ENCODE measurements around the gene ADAM19.
A peak's percentile ranks its signal among the peaks of the same experiment; 100 is the strongest.

Gene ADAM19

GRCh38 chr5:157561110-157561509 is 14.5 kb downstream of the ADAM19 start:
- DNase-seq, result no peak

- DNase-seq, result no peak
Observed at GRCh38 chr5:157559301-157559700, 16.3 kb downstream of the ADAM19 start.

- no peak for DNase-seq
Observed at GRCh38 chr5:157558681-157559080, 16.9 kb downstream of the ADAM19 start.

- no peak for DNase-seq
Observed at GRCh38 chr5:157558041-157558595, 17.5 kb downstream of the ADAM19 start.

GRCh38 chr5:157556615-157557418 is 18.8 kb downstream of the ADAM19 start:
- DNase-seq, result no peak

GRCh38 chr5:157555037-157555640 is 20.4 kb downstream of the ADAM19 start:
- DNase-seq, result no peak

GRCh38 chr5:157554179-157555036 is 21.2 kb downstream of the ADAM19 start:
- DNase-seq, result no peak

GRCh38 chr5:157552650-157553049 is 22.9 kb downstream of the ADAM19 start:
- no peak for DNase-seq

GRCh38 chr5:157550663-157551062 is 24.9 kb downstream of the ADAM19 start:
- peak; percentile 34 for DNase-seq

GRCh38 chr5:157549954-157550549 is 25.5 kb downstream of the ADAM19 start:
- DNase-seq, result peak; percentile 37

- no peak for DNase-seq
Observed at GRCh38 chr5:157549283-157549629, 26.3 kb downstream of the ADAM19 start.

GRCh38 chr5:157548513-157549282 is 26.9 kb downstream of the ADAM19 start:
- DNase-seq, result no peak

- no peak for DNase-seq
Observed at GRCh38 chr5:157547941-157548512, 27.5 kb downstream of the ADAM19 start.

- no peak for DNase-seq
Observed at GRCh38 chr5:157546456-157547100, 29.0 kb downstream of the ADAM19 start.

- peak; percentile 34 for DNase-seq
Observed at GRCh38 chr5:157545610-157546310, 29.8 kb downstream of the ADAM19 start.

GRCh38 chr5:157544623-157544989 is 31.0 kb downstream of the ADAM19 start:
- DNase-seq, result peak; percentile 89

GRCh38 chr5:157543825-157544622 is 31.6 kb downstream of the ADAM19 start:
- no peak for DNase-seq

- DNase-seq, result no peak
Observed at GRCh38 chr5:157542282-157543000, 33.1 kb downstream of the ADAM19 start.
